ENCODE results near the gene PRKG1.

DNA sequence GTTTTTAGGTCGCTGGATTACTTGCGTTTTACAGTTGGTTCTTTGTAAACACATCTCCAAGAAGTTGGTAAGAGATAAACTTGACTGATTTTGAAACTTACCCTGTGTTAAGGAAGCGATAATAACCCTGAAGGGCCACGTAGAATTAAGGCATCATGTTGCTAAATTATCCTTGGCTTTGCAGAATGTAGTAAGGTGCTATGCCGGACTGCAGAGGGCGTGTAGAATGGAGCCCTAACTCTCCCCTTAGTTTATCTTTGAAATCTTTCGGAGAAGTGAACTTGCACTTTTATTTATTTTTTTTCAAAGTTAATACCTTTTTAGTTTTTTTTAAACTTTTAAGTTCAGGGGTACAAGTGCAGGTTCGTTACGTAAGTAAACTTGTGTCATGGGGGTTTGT is 1031.0 kb downstream of the PRKG1 start:
- TF ChIP-seq, protein P1, sequence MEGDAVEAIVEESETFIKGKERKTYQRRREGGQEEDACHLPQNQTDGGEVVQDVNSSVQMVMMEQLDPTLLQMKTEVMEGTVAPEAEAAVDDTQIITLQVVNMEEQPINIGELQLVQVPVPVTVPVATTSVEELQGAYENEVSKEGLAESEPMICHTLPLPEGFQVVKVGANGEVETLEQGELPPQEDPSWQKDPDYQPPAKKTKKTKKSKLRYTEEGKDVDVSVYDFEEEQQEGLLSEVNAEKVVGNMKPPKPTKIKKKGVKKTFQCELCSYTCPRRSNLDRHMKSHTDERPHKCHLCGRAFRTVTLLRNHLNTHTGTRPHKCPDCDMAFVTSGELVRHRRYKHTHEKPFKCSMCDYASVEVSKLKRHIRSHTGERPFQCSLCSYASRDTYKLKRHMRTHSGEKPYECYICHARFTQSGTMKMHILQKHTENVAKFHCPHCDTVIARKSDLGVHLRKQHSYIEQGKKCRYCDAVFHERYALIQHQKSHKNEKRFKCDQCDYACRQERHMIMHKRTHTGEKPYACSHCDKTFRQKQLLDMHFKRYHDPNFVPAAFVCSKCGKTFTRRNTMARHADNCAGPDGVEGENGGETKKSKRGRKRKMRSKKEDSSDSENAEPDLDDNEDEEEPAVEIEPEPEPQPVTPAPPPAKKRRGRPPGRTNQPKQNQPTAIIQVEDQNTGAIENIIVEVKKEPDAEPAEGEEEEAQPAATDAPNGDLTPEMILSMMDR (conservative IDR thresholded peaks at IDR 0.05; ENCODE audit: low read depth, low read length) = no peak
- TF ChIP-seq CEBPB (IDR thresholded peaks at IDR 0.05; ENCODE audit: low read depth, low read length) (no peak), RAD21 (IDR thresholded peaks at IDR 0.05; ENCODE audit: low read length) (no peak), POLR2A (IDR thresholded peaks at IDR 0.05; ENCODE audit: low read depth, low read length) (no peak), MAFK (IDR thresholded peaks at IDR 0.05; ENCODE audit: low read depth, low read length) (no peak), SMC3 (IDR thresholded peaks at IDR 0.05; ENCODE audit: low read depth, low read length) (no peak), BHLHE40 (IDR thresholded peaks at IDR 0.05; ENCODE audit: low read depth, low read length) (no peak), RCOR1 (IDR thresholded peaks at IDR 0.05; ENCODE audit: insufficient replicate concordance, low read length) (no peak), MAZ (IDR thresholded peaks at IDR 0.05; ENCODE audit: borderline replicate concordance, low read depth, low read length) (no peak), FOS (IDR thresholded peaks at IDR 0.05; ENCODE audit: low read depth, low read length) (no peak), CHD1 (IDR thresholded peaks at IDR 0.05; ENCODE audit: low read depth, low read length) (no peak), RFX5 (IDR thresholded peaks at IDR 0.05; ENCODE audit: low read depth, low read length) (no peak)
- TF ChIP-seq, protein P2, sequence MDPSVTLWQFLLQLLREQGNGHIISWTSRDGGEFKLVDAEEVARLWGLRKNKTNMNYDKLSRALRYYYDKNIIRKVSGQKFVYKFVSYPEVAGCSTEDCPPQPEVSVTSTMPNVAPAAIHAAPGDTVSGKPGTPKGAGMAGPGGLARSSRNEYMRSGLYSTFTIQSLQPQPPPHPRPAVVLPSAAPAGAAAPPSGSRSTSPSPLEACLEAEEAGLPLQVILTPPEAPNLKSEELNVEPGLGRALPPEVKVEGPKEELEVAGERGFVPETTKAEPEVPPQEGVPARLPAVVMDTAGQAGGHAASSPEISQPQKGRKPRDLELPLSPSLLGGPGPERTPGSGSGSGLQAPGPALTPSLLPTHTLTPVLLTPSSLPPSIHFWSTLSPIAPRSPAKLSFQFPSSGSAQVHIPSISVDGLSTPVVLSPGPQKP (IDR thresholded peaks at IDR 0.05; ENCODE audit: borderline replicate concordance, low read depth, low read length) = no peak
